Activated CD4-positive, CD25-positive, alpha-beta regulatory T cell (primary cell): ENCODE measurements around the gene CD163.
"Not testable (repeated sequence)": the region's sequence is repeated elsewhere in the genome, so short reads cannot be mapped to it uniquely, and the experiment has no call there.

Experiments used
- DNase-seq, 4 experiments: peaks; one replicate each; lab custom pipeline; 2025; lab: John Stamatoyannopoulos, UW

Gene CD163

GRCh38 chr12:7503686-7504415 lies at the start of gene CD163:
Gene CD163, minus strand, starts transcription at chr12:7503777. Its CDS starts 87 bp downstream, at chr12:7503690.
- DNase-seq = no peak

GRCh38 chr12:7542813-7543212 lies 39.2 kb upstream of the CD163 start:
- DNase-seq = no peak

- no peak for DNase-seq
These were observed 38.5 kb upstream of the CD163 start for GRCh38 chr12:7542046-7542445.

GRCh38 chr12:7514416-7514815 lies 10.8 kb upstream of the CD163 start:
- DNase-seq = no peak

GRCh38 chr12:7512553-7512952 lies 9.0 kb upstream of the CD163 start:
- DNase-seq = no peak

- DNase-seq = not testable (repeated sequence)
These were observed 6.4 kb upstream of the CD163 start for GRCh38 chr12:7509793-7510470.

- no peak for DNase-seq
These were observed 965 bp downstream of the CD163 start for GRCh38 chr12:7502612-7503011.

GRCh38 chr12:7501031-7501588 lies 2.5 kb downstream of the CD163 start:
- DNase-seq = no peak

GRCh38 chr12:7499636-7500035 lies 3.9 kb downstream of the CD163 start:
- no peak for DNase-seq

GRCh38 chr12:7498809-7499208 lies 4.8 kb downstream of the CD163 start:
- DNase-seq = no peak

GRCh38 chr12:7497661-7498060 lies 5.9 kb downstream of the CD163 start:
- no peak for DNase-seq

GRCh38 chr12:7496451-7496850 lies 7.1 kb downstream of the CD163 start:
- DNase-seq = no peak

- DNase-seq = no peak
These were observed 8.4 kb downstream of the CD163 start for GRCh38 chr12:7495136-7495535.

- DNase-seq = no peak
These were observed 10.6 kb downstream of the CD163 start for GRCh38 chr12:7493006-7493405.

GRCh38 chr12:7486512-7486911 lies 17.1 kb downstream of the CD163 start:
- DNase-seq = no peak

GRCh38 chr12:7485095-7485494 lies 18.5 kb downstream of the CD163 start:
- DNase-seq = no peak

GRCh38 chr12:7483343-7483742 lies 20.2 kb downstream of the CD163 start:
- DNase-seq = no peak

- DNase-seq = no peak
These were observed 23.8 kb downstream of the CD163 start for GRCh38 chr12:7479771-7480170.

GRCh38 chr12:7472060-7472459 lies 31.5 kb downstream of the CD163 start:
- DNase-seq = no peak

GRCh38 chr12:7460375-7461259 lies 43.0 kb downstream of the CD163 start:
- DNase-seq = peak in 1 of 4 experiments; percentile 6

GRCh38 chr12:7459973-7460372 lies 43.6 kb downstream of the CD163 start:
- DNase-seq = no peak

GRCh38 chr12:7451756-7452155 lies 51.8 kb downstream of the CD163 start:
- DNase-seq = no peak
